Measurements from ENCODE around the gene KLHL22. TPM values are rescaled to one million over a fixed set of nuclear protein-coding genes. Genes with fewer than 3 reads are reported as not detected.
"Not testable (repeated sequence)": the region's sequence is repeated elsewhere in the genome, so short reads cannot be mapped to it uniquely, and the experiment has no call there.

KLHL22 gene
- total RNA-seq, 1 donor from 2014 or later: 18.0 TPM

DNA sequence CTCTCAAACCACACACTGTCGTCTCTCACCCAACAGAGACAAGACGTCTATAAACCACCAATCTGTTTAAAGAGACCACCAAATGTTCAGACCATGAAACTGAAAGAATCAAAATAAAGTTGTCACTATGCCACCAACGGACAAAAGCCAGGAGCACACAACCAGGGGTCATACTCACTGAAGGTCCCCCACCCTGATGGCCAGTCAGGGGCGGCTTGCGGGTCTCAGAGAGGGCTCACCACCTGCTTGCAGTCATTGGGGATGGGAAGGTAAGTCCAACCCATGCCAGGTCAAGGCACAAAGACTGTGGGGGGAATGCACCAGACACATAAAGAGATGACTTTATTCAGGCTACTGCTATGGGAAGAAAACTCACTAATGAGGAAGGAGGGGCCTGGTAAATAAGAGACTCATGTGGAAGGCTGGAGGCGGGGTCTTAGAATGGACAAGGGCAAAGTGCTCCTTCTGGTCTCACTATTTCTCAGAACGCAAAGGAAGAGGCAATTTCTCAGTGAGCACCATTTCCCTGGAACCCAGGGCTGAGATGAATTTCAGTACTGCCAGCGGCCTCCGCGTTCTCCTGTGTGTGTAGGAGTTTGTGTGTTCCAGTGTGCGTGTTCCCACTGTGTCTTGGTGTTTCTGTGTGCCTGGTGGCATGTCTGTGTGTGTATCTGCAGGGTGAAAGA lies 75.3 kb downstream of the KLHL22 start:
- H3K4me3 ChIP-seq (ENCODE audit: low read depth, low read length): no peak overlapping the region
- TF ChIP-seq CTCF (conservative IDR thresholded peaks at IDR 0.05; ENCODE audit: low read depth, low read length): no peak
- no peak for DNase-seq (ENCODE audit: low read depth)

DNA sequence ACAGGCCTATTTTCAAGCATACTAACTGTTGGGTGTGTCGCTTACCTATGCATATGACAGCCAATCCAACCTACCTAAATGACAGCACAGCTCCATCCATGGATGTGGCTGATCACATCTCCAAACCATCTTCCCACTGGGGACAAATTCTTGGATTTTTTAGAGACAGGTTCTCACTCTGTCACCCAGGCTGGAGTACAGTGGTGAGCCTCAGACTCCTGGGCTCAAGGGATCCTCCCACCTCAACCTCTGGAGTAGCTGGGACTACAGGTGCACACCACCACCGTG lies 76.0 kb downstream of the KLHL22 start:
- H3K4me3 ChIP-seq (ENCODE audit: low read depth, low read length): no peak overlapping the region
- TF ChIP-seq CTCF (conservative IDR thresholded peaks at IDR 0.05; ENCODE audit: low read depth, low read length): no peak
- DNase-seq (ENCODE audit: low read depth): no peak

- peak overlapping the region; percentile 45 for H3K4me3 ChIP-seq (ENCODE audit: low read depth, low read length)
- DNase-seq (ENCODE audit: low read depth): no peak
- TF ChIP-seq CTCF (conservative IDR thresholded peaks at IDR 0.05; ENCODE audit: low read depth, low read length): peak; percentile 80
These were observed 77.3 kb downstream of the KLHL22 start for GRCh38 chr22:20418211-20418788.

- DNase-seq (ENCODE audit: low read depth); H3K4me3 ChIP-seq (ENCODE audit: low read depth, low read length): not testable (repeated sequence)
These were observed 79.9 kb downstream of the KLHL22 start for GRCh38 chr22:20415699-20416098.

DNA sequence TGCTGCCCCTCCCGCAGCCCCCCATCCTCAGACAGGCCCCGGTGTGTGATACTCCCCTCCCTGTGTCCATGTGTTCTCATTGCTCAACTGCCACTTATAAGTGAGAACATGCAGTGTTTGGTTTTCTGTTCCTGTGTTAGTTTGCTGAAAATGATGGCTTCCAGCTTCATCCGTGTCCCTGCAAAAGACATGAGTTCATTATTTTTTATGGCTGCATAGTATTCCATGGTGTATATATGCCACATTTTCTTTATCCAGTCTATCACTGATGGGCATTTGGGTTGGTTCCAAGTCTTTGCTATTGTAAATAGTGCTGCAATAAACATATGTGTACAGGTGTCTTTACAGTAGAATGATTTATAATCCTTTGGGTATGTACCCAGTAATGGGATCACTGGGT lies 80.4 kb downstream of the KLHL22 start:
- H3K4me3 ChIP-seq (ENCODE audit: low read depth, low read length); DNase-seq (ENCODE audit: low read depth): not testable (repeated sequence)

- no peak for DNase-seq (ENCODE audit: low read depth)
- TF ChIP-seq CTCF (conservative IDR thresholded peaks at IDR 0.05; ENCODE audit: low read depth, low read length): no peak
- no peak overlapping the region for H3K4me3 ChIP-seq (ENCODE audit: low read depth, low read length)
These were observed 81.1 kb downstream of the KLHL22 start for GRCh38 chr22:20414450-20414849.

GRCh38 chr22:20414059-20414440 lies 81.5 kb downstream of the KLHL22 start:
- no peak for DNase-seq (ENCODE audit: low read depth)
- no peak overlapping the region for H3K4me3 ChIP-seq (ENCODE audit: low read depth, low read length)
- TF ChIP-seq CTCF (conservative IDR thresholded peaks at IDR 0.05; ENCODE audit: low read depth, low read length): no peak

GRCh38 chr22:20413217-20414058 lies 82.2 kb downstream of the KLHL22 start:
- H3K4me3 ChIP-seq (ENCODE audit: low read depth, low read length): no peak overlapping the region
- no peak for DNase-seq (ENCODE audit: low read depth)
- TF ChIP-seq CTCF (conservative IDR thresholded peaks at IDR 0.05; ENCODE audit: low read depth, low read length): no peak

Measured in epithelial cell of proximal tubule (primary cell).